Measurements from ENCODE around the gene CPNE4.

CPNE4 gene

DNA sequence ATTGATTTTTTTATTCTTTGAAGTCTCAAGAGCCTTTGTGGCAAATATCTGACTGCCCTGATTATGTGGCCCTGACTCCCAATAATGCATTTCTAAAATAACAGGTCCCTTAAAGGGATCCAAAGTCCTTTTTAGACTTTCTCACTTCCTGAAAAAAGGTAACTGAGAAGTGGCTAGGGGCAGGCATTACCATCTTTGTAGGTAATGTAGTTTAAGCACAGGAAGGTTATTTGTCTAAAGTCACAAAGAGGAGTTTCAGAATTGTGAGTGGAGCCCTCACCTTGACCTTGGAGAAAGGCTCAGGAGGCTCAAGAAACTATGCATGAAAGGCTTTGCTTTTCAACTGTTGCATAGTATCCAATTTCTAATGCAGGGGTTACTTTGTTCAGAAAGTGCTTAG, 389.2 kb downstream of the CPNE4 start:
- no peak overlapping the region for H3K4me3 ChIP-seq (ENCODE audit: low read depth, low read length)
- no peak for DNase-seq (ENCODE audit: low read depth)
- TF ChIP-seq, protein P1, sequence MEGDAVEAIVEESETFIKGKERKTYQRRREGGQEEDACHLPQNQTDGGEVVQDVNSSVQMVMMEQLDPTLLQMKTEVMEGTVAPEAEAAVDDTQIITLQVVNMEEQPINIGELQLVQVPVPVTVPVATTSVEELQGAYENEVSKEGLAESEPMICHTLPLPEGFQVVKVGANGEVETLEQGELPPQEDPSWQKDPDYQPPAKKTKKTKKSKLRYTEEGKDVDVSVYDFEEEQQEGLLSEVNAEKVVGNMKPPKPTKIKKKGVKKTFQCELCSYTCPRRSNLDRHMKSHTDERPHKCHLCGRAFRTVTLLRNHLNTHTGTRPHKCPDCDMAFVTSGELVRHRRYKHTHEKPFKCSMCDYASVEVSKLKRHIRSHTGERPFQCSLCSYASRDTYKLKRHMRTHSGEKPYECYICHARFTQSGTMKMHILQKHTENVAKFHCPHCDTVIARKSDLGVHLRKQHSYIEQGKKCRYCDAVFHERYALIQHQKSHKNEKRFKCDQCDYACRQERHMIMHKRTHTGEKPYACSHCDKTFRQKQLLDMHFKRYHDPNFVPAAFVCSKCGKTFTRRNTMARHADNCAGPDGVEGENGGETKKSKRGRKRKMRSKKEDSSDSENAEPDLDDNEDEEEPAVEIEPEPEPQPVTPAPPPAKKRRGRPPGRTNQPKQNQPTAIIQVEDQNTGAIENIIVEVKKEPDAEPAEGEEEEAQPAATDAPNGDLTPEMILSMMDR (conservative IDR thresholded peaks at IDR 0.05; ENCODE audit: low read depth, low read length): no peak

DNA sequence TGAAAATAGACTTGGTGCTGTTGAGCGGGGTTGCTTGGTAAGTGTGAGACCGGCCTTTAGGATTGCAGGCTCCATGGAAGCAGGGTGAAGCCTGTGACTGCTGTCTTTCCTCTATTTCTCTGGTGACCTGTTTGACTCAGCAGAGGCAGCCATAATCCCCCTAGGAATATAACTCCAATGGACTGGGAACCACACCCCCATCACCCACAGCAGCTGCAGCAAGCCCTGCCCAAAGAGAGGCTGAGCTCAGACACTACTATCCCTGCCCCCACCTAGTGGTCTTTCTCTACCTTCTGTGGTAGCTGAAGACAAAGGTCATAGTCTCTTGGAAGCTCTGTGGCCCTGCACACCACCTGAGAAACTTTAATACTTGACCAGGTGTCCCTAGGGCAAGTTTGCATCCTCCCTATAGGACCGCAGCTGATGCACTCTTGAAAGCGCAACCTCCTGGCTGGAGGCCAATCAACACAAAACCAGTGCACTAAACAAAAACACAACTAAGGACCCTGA, 398.5 kb downstream of the CPNE4 start:
- DNase-seq (ENCODE audit: low read depth): no peak
- TF ChIP-seq, protein P1 (conservative IDR thresholded peaks at IDR 0.05; ENCODE audit: low read depth, low read length): no peak
- no peak overlapping the region for H3K4me3 ChIP-seq (ENCODE audit: low read depth, low read length)

DNA sequence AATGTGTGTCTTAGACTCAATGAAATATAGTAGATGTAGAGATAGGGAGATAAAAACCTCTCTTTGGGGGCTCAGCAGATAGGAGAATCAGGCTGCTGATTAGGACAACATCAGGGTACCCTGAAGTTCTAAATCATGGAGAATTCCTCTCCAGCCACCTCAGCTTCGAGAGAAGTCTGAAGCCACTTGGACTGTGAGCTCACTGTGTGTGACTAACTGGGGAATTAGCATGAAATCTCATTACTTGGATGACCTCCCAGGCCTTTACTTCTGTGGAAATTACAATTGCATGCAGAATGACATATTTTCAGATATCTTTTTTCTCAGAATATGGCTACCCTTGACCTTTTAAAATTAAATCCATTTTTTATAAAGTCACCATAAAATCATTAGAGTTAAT, 404.0 kb downstream of the CPNE4 start:
- TF ChIP-seq, protein P1 (conservative IDR thresholded peaks at IDR 0.05; ENCODE audit: low read depth, low read length): no peak
- H3K4me3 ChIP-seq (ENCODE audit: low read depth, low read length): no peak overlapping the region
- DNase-seq (ENCODE audit: low read depth): no peak

DNA sequence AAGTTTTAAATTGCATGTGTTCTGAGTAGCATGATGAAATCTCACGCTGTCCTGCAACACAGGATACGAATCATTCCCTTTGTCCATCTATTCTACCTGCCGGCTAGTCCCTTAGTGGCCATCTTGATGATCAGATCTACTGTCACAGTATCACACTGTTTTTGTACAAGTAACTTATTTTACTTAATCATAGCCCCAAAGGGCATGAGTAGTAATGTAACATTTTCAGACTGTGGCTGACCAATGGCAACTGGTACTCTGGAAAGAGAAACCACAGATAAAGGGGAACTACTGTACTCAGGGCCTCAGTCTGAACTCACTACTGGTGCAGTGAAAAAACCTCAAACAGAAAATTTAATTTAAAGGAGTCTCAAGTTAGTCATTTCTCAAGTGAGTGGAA, 404.7 kb downstream of the CPNE4 start:
- H3K4me3 ChIP-seq (ENCODE audit: low read depth, low read length): no peak overlapping the region
- DNase-seq (ENCODE audit: low read depth): no peak
- TF ChIP-seq, protein P1 (conservative IDR thresholded peaks at IDR 0.05; ENCODE audit: low read depth, low read length): no peak

DNA sequence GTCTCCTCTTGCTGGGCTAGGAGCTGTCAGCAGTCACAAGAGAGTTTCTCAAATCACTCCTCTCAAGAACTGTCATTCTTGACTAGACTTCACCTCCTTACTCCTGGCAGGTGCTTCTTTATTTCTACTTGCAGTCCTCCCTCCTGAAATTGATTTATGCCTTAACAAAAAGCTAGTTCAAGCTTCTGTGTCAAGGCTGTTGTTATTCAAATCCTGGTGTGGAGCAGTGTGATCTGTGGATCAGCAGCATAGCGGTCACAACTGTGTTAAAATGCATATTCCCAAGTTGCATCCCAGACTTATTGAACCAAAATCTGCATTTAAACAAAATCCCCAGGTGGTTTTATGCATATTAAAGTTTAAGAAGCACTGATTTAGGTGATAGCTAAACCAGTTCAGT, 411.4 kb downstream of the CPNE4 start:
- no peak for DNase-seq (ENCODE audit: low read depth)
- H3K4me3 ChIP-seq (ENCODE audit: low read depth, low read length): no peak overlapping the region
- TF ChIP-seq, protein P1 (conservative IDR thresholded peaks at IDR 0.05; ENCODE audit: low read depth, low read length): no peak

DNA sequence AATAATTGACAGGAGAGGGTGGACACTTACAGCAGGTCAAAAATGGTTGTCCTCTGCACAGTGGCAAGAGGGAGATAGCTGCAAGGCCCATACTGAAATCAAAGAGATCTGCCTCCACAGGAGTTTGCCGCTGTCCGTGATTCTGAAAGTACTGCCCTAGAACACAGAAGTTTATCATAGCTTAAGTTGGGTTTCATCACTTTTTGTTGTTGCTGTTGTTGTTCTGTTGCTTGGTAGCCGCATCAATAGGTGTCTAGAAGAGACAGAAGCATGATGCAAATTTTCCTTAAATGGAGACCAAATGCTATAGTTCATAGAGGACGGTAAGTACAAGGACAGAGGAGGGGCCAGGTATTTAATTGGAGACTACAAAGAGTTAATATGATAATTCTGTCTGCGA, 412.1 kb downstream of the CPNE4 start:
- DNase-seq (ENCODE audit: low read depth): no peak
- no peak overlapping the region for H3K4me3 ChIP-seq (ENCODE audit: low read depth, low read length)
- TF ChIP-seq, protein P1 (conservative IDR thresholded peaks at IDR 0.05; ENCODE audit: low read depth, low read length): no peak

DNA sequence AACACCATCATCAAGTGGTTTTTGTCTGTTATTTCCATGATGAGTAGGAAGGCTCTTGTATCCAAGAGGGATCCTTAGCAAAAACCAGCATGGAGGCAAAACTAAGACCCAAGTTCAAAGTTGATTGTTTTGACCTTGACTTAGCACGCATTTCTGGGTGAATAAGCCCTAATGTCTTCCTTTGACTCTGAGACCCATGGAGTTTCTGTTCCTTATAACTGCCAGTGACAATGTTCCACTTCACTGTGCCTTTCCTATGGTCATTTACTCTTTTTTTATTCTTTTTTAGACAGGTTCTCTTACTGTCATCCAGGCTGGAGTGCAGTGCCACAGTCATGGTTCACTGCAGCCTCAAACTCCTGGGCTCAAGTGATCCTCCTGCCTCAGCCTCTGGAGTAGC, 413.8 kb downstream of the CPNE4 start:
- no peak overlapping the region for H3K4me3 ChIP-seq (ENCODE audit: low read depth, low read length)
- TF ChIP-seq, protein P1 (conservative IDR thresholded peaks at IDR 0.05; ENCODE audit: low read depth, low read length): no peak
- DNase-seq (ENCODE audit: low read depth): no peak
